Subcutaneous adipose tissue (tissue), 4 donors: Measurements from ENCODE around the gene RICTOR. TPM values are rescaled to one million over a fixed set of nuclear protein-coding genes. Genes with fewer than 3 reads are reported as not detected.

Source experiments
- total RNA-seq, 4 donors: library from RNA; depleted of rRNA; stranded (reverse); fragments of >200 nt; gene quantifications; one replicate each; pipeline ENCODE4 v1.1.0, GENCODE V29; 2016
- TF ChIP-seq, protein P1 (sequence below): fragments of 450-650 bp; IDR thresholded peaks from one replicate; pipeline ENCODE4 v1.5.1; 2016; ENCODE audit warnings: low read depth, mild to moderate bottlenecking, control low read depth, antibody characterized with exemption, moderate library complexity

The RICTOR gene
- total RNA-seq, 4 donors from 2014 or later = 35.2 to 55.6 (median 39.3) TPM

DNA sequence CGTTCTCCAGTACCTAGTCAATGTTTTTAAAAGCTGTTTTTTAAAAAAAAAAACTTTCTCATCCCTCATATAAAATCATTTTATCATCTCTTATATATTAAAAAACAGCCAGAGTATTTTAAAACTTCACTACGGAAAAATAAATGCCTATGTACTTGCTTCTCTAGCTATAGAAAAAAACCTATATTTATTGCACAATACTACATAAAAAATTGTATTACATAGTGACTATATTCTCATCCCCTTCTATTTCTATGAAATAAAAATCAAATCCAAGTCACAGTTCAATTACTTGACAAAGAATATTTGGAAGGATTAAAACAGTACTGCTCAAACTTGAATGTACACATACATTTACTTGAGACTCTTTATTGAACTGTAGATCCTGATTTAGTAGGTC, 56.7 kb downstream of the RICTOR start:
- TF ChIP-seq, protein P1, sequence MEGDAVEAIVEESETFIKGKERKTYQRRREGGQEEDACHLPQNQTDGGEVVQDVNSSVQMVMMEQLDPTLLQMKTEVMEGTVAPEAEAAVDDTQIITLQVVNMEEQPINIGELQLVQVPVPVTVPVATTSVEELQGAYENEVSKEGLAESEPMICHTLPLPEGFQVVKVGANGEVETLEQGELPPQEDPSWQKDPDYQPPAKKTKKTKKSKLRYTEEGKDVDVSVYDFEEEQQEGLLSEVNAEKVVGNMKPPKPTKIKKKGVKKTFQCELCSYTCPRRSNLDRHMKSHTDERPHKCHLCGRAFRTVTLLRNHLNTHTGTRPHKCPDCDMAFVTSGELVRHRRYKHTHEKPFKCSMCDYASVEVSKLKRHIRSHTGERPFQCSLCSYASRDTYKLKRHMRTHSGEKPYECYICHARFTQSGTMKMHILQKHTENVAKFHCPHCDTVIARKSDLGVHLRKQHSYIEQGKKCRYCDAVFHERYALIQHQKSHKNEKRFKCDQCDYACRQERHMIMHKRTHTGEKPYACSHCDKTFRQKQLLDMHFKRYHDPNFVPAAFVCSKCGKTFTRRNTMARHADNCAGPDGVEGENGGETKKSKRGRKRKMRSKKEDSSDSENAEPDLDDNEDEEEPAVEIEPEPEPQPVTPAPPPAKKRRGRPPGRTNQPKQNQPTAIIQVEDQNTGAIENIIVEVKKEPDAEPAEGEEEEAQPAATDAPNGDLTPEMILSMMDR = no peak

DNA sequence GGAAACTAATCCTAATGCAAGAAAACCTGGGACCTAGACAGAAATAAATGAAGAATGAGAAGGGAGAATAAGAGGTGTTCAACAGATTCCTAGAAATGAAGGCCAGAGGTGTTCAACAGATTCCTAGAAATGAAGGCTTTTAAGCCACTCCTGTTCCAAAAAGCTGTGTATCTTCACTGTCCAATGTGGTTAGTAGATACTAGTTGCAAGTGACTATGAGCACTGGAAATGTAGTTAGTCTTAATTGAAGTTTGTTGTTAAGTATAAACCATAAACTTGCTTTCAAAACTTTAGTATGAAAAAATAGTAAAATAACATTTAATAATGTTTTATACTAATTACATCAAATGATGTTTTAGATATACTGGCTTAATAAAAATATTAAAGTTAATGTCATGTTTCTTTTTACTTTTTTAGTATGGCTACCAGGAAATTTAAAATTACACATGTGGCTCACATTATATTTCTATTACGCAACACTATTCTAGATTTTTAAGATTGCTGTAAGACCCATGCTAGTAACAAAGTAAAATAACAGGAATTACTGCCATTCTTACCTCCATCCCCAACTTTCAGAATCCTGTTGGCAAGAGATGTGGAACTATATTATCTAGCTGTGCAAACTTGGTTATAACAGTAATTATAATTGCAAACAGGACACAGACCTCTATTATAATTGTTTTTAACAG, 57.5 kb downstream of the RICTOR start:
- TF ChIP-seq, protein P1 = no peak

DNA sequence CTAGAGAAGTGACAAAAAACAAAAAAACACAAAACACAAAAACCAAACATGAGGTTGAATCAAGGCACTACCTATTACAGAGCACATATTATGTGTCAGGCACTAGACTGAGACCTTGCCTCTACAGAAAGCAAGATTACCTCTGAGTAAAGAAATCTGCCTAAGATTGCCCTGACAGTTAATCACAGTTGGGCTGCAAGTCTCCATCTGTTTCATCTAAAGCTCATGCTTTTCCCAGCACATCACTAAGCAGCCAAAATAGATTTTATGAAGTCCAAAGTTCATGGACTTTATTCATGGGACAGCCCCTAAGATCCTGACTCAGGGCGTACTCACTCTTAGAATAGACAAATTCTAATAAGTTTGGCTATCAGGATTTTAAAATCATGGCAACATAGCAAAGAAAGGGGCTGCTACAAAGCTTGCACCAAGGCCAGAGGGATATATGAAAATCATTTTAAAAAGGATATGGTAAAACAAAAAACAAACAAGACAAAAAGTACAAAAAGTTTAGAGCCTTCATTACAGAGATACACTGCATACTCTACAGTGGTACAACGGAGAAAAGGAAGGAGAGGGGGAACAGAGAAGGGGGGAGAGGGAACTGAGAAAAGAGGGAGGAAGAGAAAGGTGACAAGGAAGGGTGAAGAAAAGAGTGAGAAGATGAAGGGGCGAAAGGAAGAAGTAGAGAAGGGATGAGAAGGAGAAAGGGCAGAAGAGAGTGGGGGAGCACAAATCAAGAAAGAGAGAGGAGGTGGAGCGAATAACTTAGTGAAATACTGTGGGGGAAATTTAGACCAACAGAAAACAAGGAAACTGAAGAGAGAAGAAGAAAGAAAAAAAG, 58.2 kb downstream of the RICTOR start:
- TF ChIP-seq, protein P1 = no peak

DNA sequence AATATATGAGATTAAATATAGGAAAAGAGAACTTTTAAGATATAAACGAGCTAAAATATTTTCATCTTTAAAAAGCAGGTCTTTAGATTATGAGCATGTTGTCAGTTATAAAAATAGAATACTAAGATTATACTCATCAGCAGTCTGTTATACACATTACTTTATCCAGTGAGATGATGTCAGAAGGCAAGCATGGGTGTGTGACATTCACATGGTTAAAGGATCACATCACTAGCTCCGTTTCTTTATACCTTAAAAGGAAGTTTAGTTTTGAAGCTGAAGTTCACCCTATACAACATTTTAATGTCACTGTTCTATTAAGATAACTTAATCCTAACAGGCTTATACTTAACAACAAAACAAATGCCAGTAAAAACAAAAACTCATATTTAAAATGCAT, 59.6 kb downstream of the RICTOR start:
- TF ChIP-seq, protein P1 = no peak

DNA sequence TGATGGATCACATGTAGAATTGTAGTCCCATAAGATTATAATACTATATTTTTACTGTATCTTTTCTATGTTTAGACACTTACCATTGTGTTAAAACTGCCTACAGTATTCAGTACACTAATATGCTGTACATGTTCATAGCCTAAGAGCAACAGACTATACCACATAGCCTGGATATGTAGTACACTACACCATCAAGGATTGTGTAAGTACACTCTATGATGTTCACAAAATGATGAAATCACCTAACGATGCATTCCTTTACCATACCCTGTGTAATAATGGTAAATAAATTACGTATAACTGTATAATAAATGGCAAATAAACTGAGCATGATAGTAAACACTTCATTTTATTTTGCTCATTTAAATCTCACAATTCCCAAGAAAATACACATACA, 60.3 kb downstream of the RICTOR start:
- TF ChIP-seq, protein P1 = no peak

DNA sequence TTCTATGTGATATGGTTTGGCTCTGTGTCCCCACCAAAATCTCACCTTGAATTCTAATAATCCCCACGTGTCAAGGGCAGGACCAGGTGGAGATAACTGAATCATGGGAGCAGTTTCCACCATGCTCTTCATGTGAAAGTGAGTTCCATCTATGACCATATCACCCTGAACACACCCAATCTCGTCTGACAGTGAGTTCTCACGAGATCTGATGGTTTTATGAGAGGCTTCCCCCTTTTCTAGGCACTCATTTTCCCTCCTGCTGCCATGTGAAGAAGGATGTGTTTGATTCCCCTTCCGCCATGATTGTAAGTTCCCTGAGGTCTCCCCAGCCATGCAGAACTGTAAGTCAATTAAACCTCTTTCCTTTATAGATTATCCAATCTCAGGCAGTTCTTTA, 64.2 kb downstream of the RICTOR start:
- TF ChIP-seq, protein P1 = no peak

DNA sequence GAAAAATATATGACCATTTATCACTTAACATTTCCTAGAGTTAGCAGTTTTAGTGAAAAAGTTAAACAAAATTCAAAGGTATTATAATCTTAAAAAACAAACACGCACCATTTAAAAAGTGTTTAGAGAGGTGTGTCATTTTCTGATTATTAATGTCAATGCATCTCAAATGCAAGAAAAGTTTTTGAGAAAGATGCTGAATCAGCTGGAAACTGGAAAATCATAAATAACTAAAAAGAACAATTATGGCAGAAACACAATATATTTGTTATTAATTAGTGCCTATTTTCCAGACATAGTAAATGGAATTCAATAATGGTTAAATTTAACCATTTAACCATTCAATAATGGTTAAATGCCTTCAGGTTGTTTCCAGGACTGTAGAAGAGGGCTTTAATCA, 64.9 kb downstream of the RICTOR start:
- TF ChIP-seq, protein P1 = no peak
